ENCODE results near the gene PRKD3.
"Not testable (repeated sequence)": the region's sequence is repeated elsewhere in the genome, so short reads cannot be mapped to it uniquely, and the experiment has no call there.

The PRKD3 gene

GRCh38 chr2:37300146-37300545 lies 24.5 kb downstream of the PRKD3 start:
- H3K36me3 ChIP-seq (ENCODE audit: low read depth): no peaks in the 10 kb centered on the region; the same call in 1 of the 2 replicates
- no peak for DNase-seq (ENCODE audit: low spot score)
- H3K4me1 ChIP-seq (ENCODE audit: insufficient read depth, poor library complexity, severe bottlenecking): peaks cover 10% of the 10 kb centered on the region
- ATAC-seq (ENCODE audit: low read depth): no peak
- no peaks in the 10 kb centered on the region for H3K9me3 ChIP-seq (ENCODE audit: severe bottlenecking)
- no peak for TF ChIP-seq CTCF (IDR thresholded peaks at IDR 0.05; ENCODE audit: poor library complexity, severe bottlenecking)
- no peak overlapping the region for H3K4me3 ChIP-seq (ENCODE audit: severe bottlenecking)
- H3K27ac ChIP-seq (ENCODE audit: poor library complexity, severe bottlenecking): no peak overlapping the region
- no peaks in the 10 kb centered on the region for H3K27me3 ChIP-seq (ENCODE audit: insufficient read depth, poor library complexity, severe bottlenecking)

GRCh38 chr2:37297632-37298031 lies 27.0 kb downstream of the PRKD3 start:
- Histone ChIP-seq H3K4me3 (ENCODE audit: severe bottlenecking) (no peak overlapping the region), H3K4me1 (ENCODE audit: insufficient read depth, poor library complexity, severe bottlenecking) (peaks cover 10% of the 10 kb centered on the region), H3K9me3 (ENCODE audit: severe bottlenecking) (no peaks in the 10 kb centered on the region), H3K36me3 (ENCODE audit: low read depth) (peaks cover 4% of the 10 kb centered on the region), H3K27me3 (ENCODE audit: insufficient read depth, poor library complexity, severe bottlenecking) (no peaks in the 10 kb centered on the region), H3K27ac (ENCODE audit: poor library complexity, severe bottlenecking) (no peak overlapping the region)
- ATAC-seq (ENCODE audit: low read depth) (no peak), DNase-seq (ENCODE audit: low spot score) (no peak)
- TF ChIP-seq CTCF (IDR thresholded peaks at IDR 0.05; ENCODE audit: poor library complexity, severe bottlenecking): no peak

- no peak for ATAC-seq (ENCODE audit: low read depth)
- no peak for DNase-seq (ENCODE audit: low spot score)
- Histone ChIP-seq H3K9me3 (ENCODE audit: severe bottlenecking) (no peaks in the 10 kb centered on the region), H3K4me3 (ENCODE audit: severe bottlenecking) (no peak overlapping the region), H3K27ac (ENCODE audit: poor library complexity, severe bottlenecking) (no peak overlapping the region), H3K27me3 (ENCODE audit: insufficient read depth, poor library complexity, severe bottlenecking) (no peaks in the 10 kb centered on the region), H3K4me1 (ENCODE audit: insufficient read depth, poor library complexity, severe bottlenecking) (peaks cover 4% of the 10 kb centered on the region), H3K36me3 (ENCODE audit: low read depth) (peaks cover 4% of the 10 kb centered on the region)
- no peak for TF ChIP-seq CTCF (IDR thresholded peaks at IDR 0.05; ENCODE audit: poor library complexity, severe bottlenecking)
Measured at GRCh38 chr2:37295469-37296073, 29.1 kb downstream of the PRKD3 start.

DNA sequence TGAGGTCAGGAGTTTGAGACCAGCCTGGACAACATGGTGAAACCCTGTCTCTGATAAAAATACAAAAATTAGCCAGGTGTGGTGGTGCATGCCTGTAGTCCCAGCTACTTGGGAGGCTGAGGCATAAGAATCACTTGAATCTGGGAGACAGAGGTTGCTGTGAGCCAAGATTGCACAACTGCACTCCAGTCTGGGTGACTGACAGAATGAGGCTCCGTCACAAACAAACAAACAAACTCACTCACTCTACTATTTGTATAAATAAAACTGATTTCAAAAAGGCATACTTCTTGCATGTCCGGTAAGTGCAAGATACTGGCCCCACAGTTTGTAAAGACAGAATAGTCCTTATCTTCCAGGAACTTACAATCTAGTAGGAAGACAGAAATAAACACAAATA lies 29.8 kb downstream of the PRKD3 start:
- not testable (repeated sequence) for ATAC-seq (ENCODE audit: low read depth)

DNA sequence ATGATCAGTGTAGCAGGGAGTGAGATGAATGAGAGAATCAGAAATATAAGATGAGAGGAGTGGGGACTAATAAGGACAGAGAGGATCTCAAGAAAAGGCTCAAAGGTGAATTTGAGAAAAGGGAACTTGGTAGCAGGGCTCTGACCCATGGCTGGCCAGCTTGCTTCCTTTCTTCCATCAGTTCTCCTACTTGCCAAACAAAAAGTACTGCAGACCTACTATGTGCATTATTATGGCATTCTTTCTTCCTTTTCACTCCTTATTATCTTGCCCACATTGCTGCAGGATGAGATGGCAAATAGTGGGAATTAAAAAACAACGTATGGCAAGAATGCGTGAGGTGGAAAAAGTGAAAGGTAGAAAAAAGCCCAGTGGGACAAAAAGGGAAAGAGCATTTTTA lies 33.0 kb downstream of the PRKD3 start:
- H3K27ac ChIP-seq (ENCODE audit: poor library complexity, severe bottlenecking): no peak overlapping the region
- DNase-seq (ENCODE audit: low spot score) (no peak), ATAC-seq (ENCODE audit: low read depth) (no peak)
- TF ChIP-seq CTCF (IDR thresholded peaks at IDR 0.05; ENCODE audit: poor library complexity, severe bottlenecking): no peak
- no peak overlapping the region for H3K4me3 ChIP-seq (ENCODE audit: severe bottlenecking)
- no peaks in the 10 kb centered on the region for H3K9me3 ChIP-seq (ENCODE audit: severe bottlenecking)
- H3K36me3 ChIP-seq (ENCODE audit: low read depth): peaks cover 18% of the 10 kb centered on the region
- no peaks in the 10 kb centered on the region for H3K27me3 ChIP-seq (ENCODE audit: insufficient read depth, poor library complexity, severe bottlenecking)
- H3K4me1 ChIP-seq (ENCODE audit: insufficient read depth, poor library complexity, severe bottlenecking): no peaks in the 10 kb centered on the region

More for the DNA sequence above, 29.8 kb downstream of the PRKD3 start:
- H3K4me1 ChIP-seq (ENCODE audit: insufficient read depth, poor library complexity, severe bottlenecking); H3K27me3 ChIP-seq (ENCODE audit: insufficient read depth, poor library complexity, severe bottlenecking); H3K9me3 ChIP-seq (ENCODE audit: severe bottlenecking); H3K36me3 ChIP-seq (ENCODE audit: low read depth); H3K27ac ChIP-seq (ENCODE audit: poor library complexity, severe bottlenecking); H3K4me3 ChIP-seq (ENCODE audit: severe bottlenecking); DNase-seq (ENCODE audit: low spot score): not testable (repeated sequence)

All from RWPE2 (cell line).